ENCODE results near the gene PKIB. TPM values are rescaled to one million over a fixed set of nuclear protein-coding genes. Genes with fewer than 3 reads are reported as not detected.

PKIB gene
- polyA plus RNA-seq, 2 of the 4 experiments (the other 2 are of a cell fraction), result 0.37 to 1.5 TPM

DNA sequence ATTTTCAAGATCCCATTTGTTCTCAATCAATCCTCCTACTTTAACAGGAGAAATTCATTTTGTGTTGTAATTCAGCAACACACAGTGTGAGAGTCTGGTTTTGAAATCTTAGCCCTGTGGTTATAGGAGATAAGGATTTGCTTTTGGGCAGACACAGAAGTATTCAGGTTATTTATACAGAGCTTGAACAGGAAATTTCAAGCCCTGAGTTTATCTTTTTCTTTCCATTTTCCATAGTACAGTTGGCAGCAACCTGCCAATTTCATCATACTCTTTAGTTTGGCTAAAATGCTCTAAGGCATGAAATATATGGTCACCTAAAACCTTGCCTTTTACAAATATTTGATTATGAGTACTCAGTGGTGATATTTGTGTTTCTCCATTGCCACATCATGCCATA, 41.4 kb downstream of the PKIB start:
- no peak for FAIRE-seq
- CTCF ChIA-PET, result no interaction called here
- ATAC-seq, result no peak

DNA sequence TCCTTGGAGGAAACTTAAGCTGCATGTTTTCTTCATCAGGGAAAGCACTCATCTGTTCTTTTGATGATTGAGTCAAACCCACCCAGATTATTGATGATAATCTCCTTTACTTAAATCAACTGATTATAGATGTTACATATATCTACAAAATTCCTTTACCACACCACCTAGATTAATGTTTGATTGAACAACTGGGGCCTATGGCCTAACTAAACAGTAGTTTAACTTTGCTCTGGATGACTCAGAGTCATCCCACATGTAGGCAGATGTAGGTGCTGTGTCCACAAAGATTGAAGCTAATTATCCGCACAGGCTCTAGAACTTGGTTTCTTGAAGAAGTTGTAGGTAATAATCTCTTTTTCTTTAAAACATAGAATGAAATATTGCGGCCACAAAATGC, 42.2 kb downstream of the PKIB start:
- TF ChIP-seq NFE2L2 (conservative IDR thresholded peaks at IDR 0.05; ENCODE audit: low read length) (no peak), JUNB (IDR thresholded peaks at IDR 0.05) (no peak), FOSL2 (IDR thresholded peaks at IDR 0.05) (no peak), FOSL2 (CRISPR knock-in tag; IDR thresholded peaks at IDR 0.05) (0 out of 2 replicates have a peak, but pooled peaks have one; percentile 7), RAD21 (conservative IDR thresholded peaks at IDR 0.05 in 1 of 2, IDR thresholded peaks at IDR 0.05 in 1 of 2) (no peak), HEYL (CRISPR knock-in tag; IDR thresholded peaks at IDR 0.05) (no peak), HOXB13 (CRISPR knock-in tag; IDR thresholded peaks at IDR 0.05; ENCODE audit: low read depth) (no peak), SMC3 (IDR thresholded peaks at IDR 0.05) (no peak), ZFP36 (IDR thresholded peaks at IDR 0.05; ENCODE audit: borderline replicate concordance, partially characterized antibody) (no peak)
- ChIA-PET CTCF (interaction anchor here (1.0 kb wide), 1 partner anchor 12 kb away, joined by 4 read pairs; no protein-coding TSS in a partner anchor), POLR2A (no interaction called here)
- Histone ChIP-seq H3K4me1 (peaks cover 15% of the 10 kb centered on the region), H3K9me3 (no peaks in the 10 kb centered on the region), H3K4me3 (no peak overlapping the region), H3K27ac (peak overlapping the region in 1 of 2 experiments; percentile 59; a peak in 2 of 6 replicates), H3K4me2 (peak overlapping the region; percentile 39)
- no peak for FAIRE-seq
- DNase-seq (ENCODE audit: low read depth in 1 of 2, low spot score in 1 of 2), result peak in 1 of 2 experiments; percentile 4
- peak in 1 of 2 experiments; percentile 42; a peak in 1 of 6 replicates for ATAC-seq
- WGBS (ENCODE audit: missing lambda C conversion rate), result 33% methylated on average over 2 of the region's 2 CpGs

More for the DNA sequence above, 41.4 kb downstream of the PKIB start:
- no peak overlapping the region for H3K27ac ChIP-seq
- H3K4me1 ChIP-seq, result peaks cover 15% of the 10 kb centered on the region
- H3K4me2 ChIP-seq, result peak overlapping the region; percentile 39; the same call in 2 of the 3 replicates
- DNase-seq (ENCODE audit: low read depth in 1 of 2, low spot score in 1 of 2), result no peak
- H3K9me3 ChIP-seq, result no peaks in the 10 kb centered on the region
- TF ChIP-seq CHD2 (IDR thresholded peaks at IDR 0.05; ENCODE audit: low read length, partially characterized antibody) (no peak), POLR2AphosphoS2 (conservative IDR thresholded peaks at IDR 0.05; ENCODE audit: low read length) (no peak), BHLHE40 (IDR thresholded peaks at IDR 0.05; ENCODE audit: low read depth, low read length) (no peak), ZSCAN20 (CRISPR knock-in tag; IDR thresholded peaks at IDR 0.05) (no peak), FOSB (CRISPR knock-in tag; IDR thresholded peaks at IDR 0.05) (no peak), RFX5 (IDR thresholded peaks at IDR 0.05) (no peak), JUNB (IDR thresholded peaks at IDR 0.05) (no peak), CBX2 (IDR thresholded peaks at IDR 0.05; ENCODE audit: borderline replicate concordance, low read depth) (no peak), EHMT2 (IDR thresholded peaks at IDR 0.05; ENCODE audit: low read depth) (no peak), HOXB5 (CRISPR knock-in tag; IDR thresholded peaks at IDR 0.05) (no peak), MAFK (IDR thresholded peaks at IDR 0.05; ENCODE audit: partially characterized antibody) (no peak), NFE2L2 (conservative IDR thresholded peaks at IDR 0.05; ENCODE audit: low read length) (no peak)
- TF ChIP-seq, protein P1, sequence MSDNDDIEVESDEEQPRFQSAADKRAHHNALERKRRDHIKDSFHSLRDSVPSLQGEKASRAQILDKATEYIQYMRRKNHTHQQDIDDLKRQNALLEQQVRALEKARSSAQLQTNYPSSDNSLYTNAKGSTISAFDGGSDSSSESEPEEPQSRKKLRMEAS (IDR thresholded peaks at IDR 0.05), result no peak
- TF ChIP-seq, protein P2, sequence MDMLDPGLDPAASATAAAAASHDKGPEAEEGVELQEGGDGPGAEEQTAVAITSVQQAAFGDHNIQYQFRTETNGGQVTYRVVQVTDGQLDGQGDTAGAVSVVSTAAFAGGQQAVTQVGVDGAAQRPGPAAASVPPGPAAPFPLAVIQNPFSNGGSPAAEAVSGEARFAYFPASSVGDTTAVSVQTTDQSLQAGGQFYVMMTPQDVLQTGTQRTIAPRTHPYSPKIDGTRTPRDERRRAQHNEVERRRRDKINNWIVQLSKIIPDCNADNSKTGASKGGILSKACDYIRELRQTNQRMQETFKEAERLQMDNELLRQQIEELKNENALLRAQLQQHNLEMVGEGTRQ (IDR thresholded peaks at IDR 0.05), result no peak
- TF ChIP-seq, protein P3, sequence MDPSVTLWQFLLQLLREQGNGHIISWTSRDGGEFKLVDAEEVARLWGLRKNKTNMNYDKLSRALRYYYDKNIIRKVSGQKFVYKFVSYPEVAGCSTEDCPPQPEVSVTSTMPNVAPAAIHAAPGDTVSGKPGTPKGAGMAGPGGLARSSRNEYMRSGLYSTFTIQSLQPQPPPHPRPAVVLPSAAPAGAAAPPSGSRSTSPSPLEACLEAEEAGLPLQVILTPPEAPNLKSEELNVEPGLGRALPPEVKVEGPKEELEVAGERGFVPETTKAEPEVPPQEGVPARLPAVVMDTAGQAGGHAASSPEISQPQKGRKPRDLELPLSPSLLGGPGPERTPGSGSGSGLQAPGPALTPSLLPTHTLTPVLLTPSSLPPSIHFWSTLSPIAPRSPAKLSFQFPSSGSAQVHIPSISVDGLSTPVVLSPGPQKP (IDR thresholded peaks at IDR 0.05; ENCODE audit: low read depth, low read length), result no peak
- H3K4me3 ChIP-seq, result no peak overlapping the region
- POLR2A ChIA-PET, result no interaction called here

DNA sequence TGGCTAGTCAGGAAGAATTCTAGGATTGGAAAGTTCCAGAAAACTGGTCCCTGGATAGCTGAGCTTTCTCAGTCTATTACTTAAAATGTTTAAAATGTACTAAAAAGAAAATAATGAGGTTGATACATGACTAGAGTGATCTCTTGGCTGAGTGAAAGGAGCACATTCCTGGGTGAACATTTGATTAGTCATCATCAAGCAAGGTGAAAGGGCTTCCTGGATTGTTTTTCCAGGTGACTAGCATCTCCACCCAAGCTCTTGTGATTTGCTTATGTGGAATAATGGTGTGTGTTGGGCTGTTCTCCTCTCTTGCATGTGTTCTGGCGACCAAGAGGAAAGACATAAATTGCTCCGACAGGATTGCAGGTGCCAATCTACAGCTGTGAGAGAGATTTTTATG, 42.9 kb downstream of the PKIB start:
- Histone ChIP-seq H3K27ac (peak overlapping the region in 1 of 2 experiments; percentile 59; a peak in 2 of 6 replicates), H3K4me3 (no peak overlapping the region), H3K4me2 (peak overlapping the region; percentile 39), H3K9me3 (no peaks in the 10 kb centered on the region), H3K4me1 (peaks cover 15% of the 10 kb centered on the region)
- ChIA-PET POLR2A (no interaction called here), CTCF (interaction anchor here (1.0 kb wide), 1 partner anchor 13 kb away, joined by 4 read pairs; no protein-coding TSS in a partner anchor)
- DNase-seq (ENCODE audit: low read depth in 1 of 2, low spot score in 1 of 2), result peak in 1 of 2 experiments; percentile 3
- no peak for ATAC-seq
- TF ChIP-seq SREBF2 (IDR thresholded peaks at IDR 0.05) (no peak), EHMT2 (IDR thresholded peaks at IDR 0.05; ENCODE audit: low read depth) (no peak), HEYL (CRISPR knock-in tag; IDR thresholded peaks at IDR 0.05) (no peak), ZNF302 (CRISPR knock-in tag; IDR thresholded peaks at IDR 0.05) (no peak)
- TF ChIP-seq, protein P4, sequence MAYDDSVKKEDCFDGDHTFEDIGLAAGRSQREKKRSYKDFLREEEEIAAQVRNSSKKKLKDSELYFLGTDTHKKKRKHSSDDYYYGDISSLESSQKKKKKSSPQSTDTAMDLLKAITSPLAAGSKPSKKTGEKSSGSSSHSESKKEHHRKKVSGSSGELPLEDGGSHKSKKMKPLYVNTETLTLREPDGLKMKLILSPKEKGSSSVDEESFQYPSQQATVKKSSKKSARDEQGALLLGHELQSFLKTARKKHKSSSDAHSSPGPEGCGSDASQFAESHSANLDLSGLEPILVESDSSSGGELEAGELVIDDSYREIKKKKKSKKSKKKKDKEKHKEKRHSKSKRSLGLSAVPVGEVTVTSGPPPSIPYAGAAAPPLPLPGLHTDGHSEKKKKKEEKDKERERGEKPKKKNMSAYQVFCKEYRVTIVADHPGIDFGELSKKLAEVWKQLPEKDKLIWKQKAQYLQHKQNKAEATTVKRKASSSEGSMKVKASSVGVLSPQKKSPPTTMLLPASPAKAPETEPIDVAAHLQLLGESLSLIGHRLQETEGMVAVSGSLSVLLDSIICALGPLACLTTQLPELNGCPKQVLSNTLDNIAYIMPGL (CRISPR knock-in tag; IDR thresholded peaks at IDR 0.05; ENCODE audit: borderline replicate concordance), result no peak
- WGBS (ENCODE audit: missing lambda C conversion rate), result 63% methylated on average over 2 of the region's 2 CpGs
- FAIRE-seq, result no peak

Data from A549 (cell line).